Keratinocyte (primary cell): ENCODE measurements around the gene BMP7. TPM values are rescaled to one million over a fixed set of nuclear protein-coding genes. Genes with fewer than 3 reads are reported as not detected.
A peak's percentile ranks its signal among the peaks of the same experiment; 100 is the strongest.

Source experiments
- DNase-seq: peaks from one replicate; pipeline ENCODE4 v3.0.0-alpha.2; 2011; ENCODE audit warnings: low read depth, missing footprints, low spot score
- FAIRE-seq: peaks from 2 replicates; lab custom pipeline; 2011; peaks lifted over from hg19 to GRCh38; lab: Jason Lieb, UNC
- H2AFZ ChIP-seq: 2 replicates; pipeline ENCODE4 v1.6.0; 2012; ENCODE audit warnings: low read length, control low read depth, inconsistent platforms; ENCODE audit not compliant: control insufficient read depth
- H3K27ac ChIP-seq: 2 replicates; pipeline ENCODE4 v1.5.1; 2011; ENCODE audit warnings: low read length; ENCODE audit not compliant: control insufficient read depth, insufficient read depth
- H3K27me3 ChIP-seq: 3 replicates; pipeline ENCODE4 v1.6.0; 2011; ENCODE audit warnings: low read length; ENCODE audit not compliant: control insufficient read depth, insufficient read depth; ENCODE audit errors: extremely low read depth
- H3K36me3 ChIP-seq, 2 experiments: 2 replicates in 1 of 2; 3 replicates in 1 of 2; pipeline ENCODE4 v1.5.1; 2011; ENCODE audit warnings: low read length in 2 of 2, mild to moderate bottlenecking in 1 of 2; ENCODE audit not compliant: control insufficient read depth in 2 of 2, insufficient read depth in 2 of 2; ENCODE audit errors: extremely low read depth in 1 of 2
- H3K4me1 ChIP-seq: 3 replicates; pipeline ENCODE4 v1.5.1; 2011; ENCODE audit warnings: low read length; ENCODE audit not compliant: control insufficient read depth, insufficient read depth; ENCODE audit errors: extremely low read depth
- H3K4me2 ChIP-seq: 3 replicates; pipeline ENCODE4 v1.6.0; 2011; ENCODE audit warnings: low read depth, low read length; ENCODE audit not compliant: control insufficient read depth, insufficient read depth; ENCODE audit errors: extremely low read depth
- H3K4me3 ChIP-seq, 3 experiments: fragments of 200-600 bp in 1 of 3; sonication (generic) in 1 of 3; 2 replicates in 2 of 3; 3 replicates in 1 of 3; pipeline ENCODE4 v1.5.1; 2011 to 2016; ENCODE audit warnings: low read length in 3 of 3, mild to moderate bottlenecking in 3 of 3, control low read depth in 2 of 3, inconsistent platforms in 1 of 3, low read depth in 1 of 3, mixed read lengths in 1 of 3, mixed run types in 1 of 3, moderate library complexity in 1 of 3; ENCODE audit not compliant: control insufficient read depth in 2 of 3, insufficient read depth in 2 of 3; ENCODE audit errors: extremely low read depth in 1 of 3
- H3K79me2 ChIP-seq: 2 replicates; pipeline ENCODE4 v1.6.0; 2012; ENCODE audit warnings: low read length; ENCODE audit not compliant: control insufficient read depth, insufficient read depth
- H3K9ac ChIP-seq: 3 replicates; pipeline ENCODE4 v1.6.0; 2011; ENCODE audit warnings: low read length; ENCODE audit not compliant: control insufficient read depth, insufficient read depth; ENCODE audit errors: extremely low read depth
- H3K9me1 ChIP-seq: 3 replicates; pipeline ENCODE4 v1.6.0; 2011; ENCODE audit warnings: low read length; ENCODE audit not compliant: control insufficient read depth, insufficient read depth; ENCODE audit errors: extremely low read depth
- H3K9me3 ChIP-seq: 2 replicates; pipeline ENCODE4 v1.5.1; 2012; ENCODE audit warnings: low read depth, low read length; ENCODE audit not compliant: control insufficient read depth
- H4K20me1 ChIP-seq: 3 replicates; pipeline ENCODE4 v1.6.0; 2011; ENCODE audit warnings: low read length; ENCODE audit not compliant: control insufficient read depth, insufficient read depth; ENCODE audit errors: extremely low read depth
- EZH2 ChIP-seq: IDR thresholded peaks from one replicate; pipeline ENCODE4 v1.6.1; 2012; ENCODE audit warnings: inconsistent platforms, mild to moderate bottlenecking, low read length, moderate library complexity
- dilution Hi-C: fragments of 300-500 bp; cut with MboI; formaldehyde crosslinking; loops from one replicate; pipeline ENCODE4 v1.7.0; 2020; ENCODE audit warnings: low sequenced_read_pairs; ENCODE audit not compliant: extremely low pct_ligation_motif_present
- polyA plus RNA-seq, 5 experiments: library from polyadenylated mRNA; depleted of rRNA in 3 of 5; stranded (reverse) in 3 of 5; stranded (forward) in 1 of 5; unstranded in 1 of 5; fragments of >200 nt; gene quantifications; 1 replicate in 1 of 5; 2 replicates in 3 of 5; 3 replicates in 1 of 5; pipeline versions ENCODE4 v1.2.1 to v1.2.3, GENCODE V29; 2011 to 2012; ENCODE audit warnings: missing spikeins in 2 of 5, low read depth in 1 of 5, low replicate concordance in 1 of 5
- TF ChIP-seq, protein P1 (sequence below), 3 experiments: IDR thresholded peaks in 1 of 3; conservative IDR thresholded peaks in 1 of 3; optimal IDR thresholded peaks in 1 of 3; 2 replicates in 2 of 3; 3 replicates in 1 of 3; pipeline versions ENCODE3 to v1.5.1; 2011; ENCODE audit warnings: low read length in 3 of 3, mild to moderate bottlenecking in 3 of 3, moderate library complexity in 2 of 3, control low read depth in 1 of 3, inconsistent platforms in 1 of 3; ENCODE audit not compliant: insufficient read depth in 2 of 3; ENCODE audit errors: extremely low read depth in 1 of 3

BMP7 gene
- polyA plus RNA-seq, 1 donor (not counting 4 experiments of a cell fraction or from before 2014, with no cell fraction given) = 0.29 TPM

- H2AFZ ChIP-seq = no peak overlapping the region
- no peaks in the 10 kb centered on the region for H3K9me1 ChIP-seq
- no peaks in the 10 kb centered on the region for H3K79me2 ChIP-seq
- H3K4me1 ChIP-seq = peaks cover 6% of the 10 kb centered on the region
- FAIRE-seq (no peak), DNase-seq (no peak)
- TF ChIP-seq EZH2 = peak; percentile 53
- TF ChIP-seq, protein P1, sequence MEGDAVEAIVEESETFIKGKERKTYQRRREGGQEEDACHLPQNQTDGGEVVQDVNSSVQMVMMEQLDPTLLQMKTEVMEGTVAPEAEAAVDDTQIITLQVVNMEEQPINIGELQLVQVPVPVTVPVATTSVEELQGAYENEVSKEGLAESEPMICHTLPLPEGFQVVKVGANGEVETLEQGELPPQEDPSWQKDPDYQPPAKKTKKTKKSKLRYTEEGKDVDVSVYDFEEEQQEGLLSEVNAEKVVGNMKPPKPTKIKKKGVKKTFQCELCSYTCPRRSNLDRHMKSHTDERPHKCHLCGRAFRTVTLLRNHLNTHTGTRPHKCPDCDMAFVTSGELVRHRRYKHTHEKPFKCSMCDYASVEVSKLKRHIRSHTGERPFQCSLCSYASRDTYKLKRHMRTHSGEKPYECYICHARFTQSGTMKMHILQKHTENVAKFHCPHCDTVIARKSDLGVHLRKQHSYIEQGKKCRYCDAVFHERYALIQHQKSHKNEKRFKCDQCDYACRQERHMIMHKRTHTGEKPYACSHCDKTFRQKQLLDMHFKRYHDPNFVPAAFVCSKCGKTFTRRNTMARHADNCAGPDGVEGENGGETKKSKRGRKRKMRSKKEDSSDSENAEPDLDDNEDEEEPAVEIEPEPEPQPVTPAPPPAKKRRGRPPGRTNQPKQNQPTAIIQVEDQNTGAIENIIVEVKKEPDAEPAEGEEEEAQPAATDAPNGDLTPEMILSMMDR (optimal IDR thresholded peaks at IDR 0.05 in 1 of 3, IDR thresholded peaks at IDR 0.05 in 1 of 3, conservative IDR thresholded peaks at IDR 0.05 in 1 of 3; ENCODE audit: extremely low read depth in 1 of 3, insufficient read depth in 2 of 3, low read length in 3 of 3) = no peak
- H3K4me3 ChIP-seq = no peak overlapping the region
- no peaks in the 10 kb centered on the region for H4K20me1 ChIP-seq
- no peak overlapping the region for H3K27ac ChIP-seq
- H3K4me2 ChIP-seq = no peak overlapping the region
- no peak overlapping the region for H3K9ac ChIP-seq
- dilution Hi-C loops = no loop called here
- no peaks in the 10 kb centered on the region for H3K9me3 ChIP-seq
- H3K36me3 ChIP-seq = no peaks in the 10 kb centered on the region
- peaks cover 94% of the 10 kb centered on the region for H3K27me3 ChIP-seq
These were observed 4.8 kb downstream of the BMP7 start for GRCh38 chr20:57261457-57262251.

- peak; percentile 72 for TF ChIP-seq EZH2
- TF ChIP-seq, protein P1 (optimal IDR thresholded peaks at IDR 0.05 in 1 of 3, IDR thresholded peaks at IDR 0.05 in 1 of 3, conservative IDR thresholded peaks at IDR 0.05 in 1 of 3; ENCODE audit: extremely low read depth in 1 of 3, insufficient read depth in 2 of 3, low read length in 3 of 3) = no peak
- H3K79me2 ChIP-seq = no peaks in the 10 kb centered on the region
- no peaks in the 10 kb centered on the region for H3K9me3 ChIP-seq
- H3K4me1 ChIP-seq = peaks cover 6% of the 10 kb centered on the region
- H4K20me1 ChIP-seq = no peaks in the 10 kb centered on the region
- no peaks in the 10 kb centered on the region for H3K9me1 ChIP-seq
- no peaks in the 10 kb centered on the region for H3K36me3 ChIP-seq
- no peak for DNase-seq
- H3K4me3 ChIP-seq = no peak overlapping the region
- no peak for FAIRE-seq
- H3K4me2 ChIP-seq = no peak overlapping the region
- dilution Hi-C loops = no loop called here
- H3K9ac ChIP-seq = no peak overlapping the region
- H3K27ac ChIP-seq = no peak overlapping the region
- no peak overlapping the region for H2AFZ ChIP-seq
- H3K27me3 ChIP-seq = peaks cover 87% of the 10 kb centered on the region
These were observed 5.5 kb downstream of the BMP7 start for GRCh38 chr20:57260934-57261333.
